Liver (tissue), 3 donors: ENCODE data around the gene AFP.

ENCODE experiments used
- EGR1 ChIP-seq, 2 donors: IDR thresholded peaks; 2 replicates each; pipeline ENCODE4 v1.6.1; 2016 to 2018; ENCODE audit warnings: antibody characterized with exemption in 2 of 2, low read depth in 2 of 2
- HNF4A ChIP-seq, 2 donors: conservative IDR thresholded peaks; 2 replicates each; pipeline ENCODE4 v1.6.1; 2016; ENCODE audit warnings: antibody characterized with exemption in 2 of 2, mild to moderate bottlenecking in 2 of 2
- JUND ChIP-seq, 2 donors: IDR thresholded peaks; 2 replicates each; pipeline ENCODE4 v1.6.1; 2016; ENCODE audit warnings: antibody characterized with exemption in 2 of 2
- RAD21 ChIP-seq, 2 donors: IDR thresholded peaks; 2 replicates each; pipeline ENCODE4 v1.6.1; 2016; ENCODE audit warnings: antibody characterized with exemption in 2 of 2, mild to moderate bottlenecking in 2 of 2
- REST ChIP-seq: IDR thresholded peaks from 2 replicates; pipeline ENCODE4 v1.6.1; 2016; ENCODE audit warnings: antibody characterized with exemption, mild to moderate bottlenecking
- RXRA ChIP-seq, 2 donors: IDR thresholded peaks; 2 replicates each; pipeline ENCODE4 v1.6.1; 2017 to 2018; ENCODE audit warnings: antibody characterized with exemption in 2 of 2, mild to moderate bottlenecking in 1 of 2
- SP1 ChIP-seq: IDR thresholded peaks from 2 replicates; pipeline ENCODE4 v1.6.1; 2018; ENCODE audit warnings: antibody characterized with exemption, mild to moderate bottlenecking
- TAF1 ChIP-seq: conservative IDR thresholded peaks from 2 replicates; pipeline ENCODE4 v1.6.1; 2016; ENCODE audit warnings: antibody characterized with exemption, mild to moderate bottlenecking
- ZBTB33 ChIP-seq: IDR thresholded peaks from 2 replicates; pipeline ENCODE4 v1.6.1; 2016; ENCODE audit warnings: antibody characterized with exemption
- TF ChIP-seq, protein P1 (sequence below): fragments of 150-350 bp; IDR thresholded peaks from 2 replicates; pipeline ENCODE4 v1.5.1; 2017; ENCODE audit warnings: improper control_type of control experiment, low read depth, low read length; ENCODE audit not compliant: missing input control
- TF ChIP-seq, protein P2 (sequence below): IDR thresholded peaks from 2 replicates; pipeline ENCODE4 v1.6.1; 2016; ENCODE audit warnings: antibody characterized with exemption
- TF ChIP-seq, protein P3 (sequence below): IDR thresholded peaks from 2 replicates; pipeline ENCODE4 v1.6.1; 2016; ENCODE audit warnings: antibody characterized with exemption
- donor health status: healthy.
- donor health status: healthy.

DNA sequence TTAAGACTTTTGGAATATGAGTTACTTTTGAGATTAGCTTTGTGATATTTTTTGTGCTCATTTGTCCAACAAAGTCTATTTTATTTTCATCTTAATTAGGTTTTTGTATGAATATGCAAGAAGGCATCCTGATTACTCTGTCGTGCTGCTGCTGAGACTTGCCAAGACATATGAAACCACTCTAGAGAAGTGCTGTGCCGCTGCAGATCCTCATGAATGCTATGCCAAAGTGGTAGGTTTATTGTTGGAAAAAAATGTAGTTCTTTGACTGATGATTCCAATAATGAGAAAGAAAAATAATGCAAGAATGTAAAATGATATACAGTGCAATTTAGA is 21.1 kb upstream of the AFP start:
- TF ChIP-seq, protein P1, sequence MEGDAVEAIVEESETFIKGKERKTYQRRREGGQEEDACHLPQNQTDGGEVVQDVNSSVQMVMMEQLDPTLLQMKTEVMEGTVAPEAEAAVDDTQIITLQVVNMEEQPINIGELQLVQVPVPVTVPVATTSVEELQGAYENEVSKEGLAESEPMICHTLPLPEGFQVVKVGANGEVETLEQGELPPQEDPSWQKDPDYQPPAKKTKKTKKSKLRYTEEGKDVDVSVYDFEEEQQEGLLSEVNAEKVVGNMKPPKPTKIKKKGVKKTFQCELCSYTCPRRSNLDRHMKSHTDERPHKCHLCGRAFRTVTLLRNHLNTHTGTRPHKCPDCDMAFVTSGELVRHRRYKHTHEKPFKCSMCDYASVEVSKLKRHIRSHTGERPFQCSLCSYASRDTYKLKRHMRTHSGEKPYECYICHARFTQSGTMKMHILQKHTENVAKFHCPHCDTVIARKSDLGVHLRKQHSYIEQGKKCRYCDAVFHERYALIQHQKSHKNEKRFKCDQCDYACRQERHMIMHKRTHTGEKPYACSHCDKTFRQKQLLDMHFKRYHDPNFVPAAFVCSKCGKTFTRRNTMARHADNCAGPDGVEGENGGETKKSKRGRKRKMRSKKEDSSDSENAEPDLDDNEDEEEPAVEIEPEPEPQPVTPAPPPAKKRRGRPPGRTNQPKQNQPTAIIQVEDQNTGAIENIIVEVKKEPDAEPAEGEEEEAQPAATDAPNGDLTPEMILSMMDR, result no peak
- TF ChIP-seq, protein P2, sequence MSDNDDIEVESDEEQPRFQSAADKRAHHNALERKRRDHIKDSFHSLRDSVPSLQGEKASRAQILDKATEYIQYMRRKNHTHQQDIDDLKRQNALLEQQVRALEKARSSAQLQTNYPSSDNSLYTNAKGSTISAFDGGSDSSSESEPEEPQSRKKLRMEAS, result no peak
- TF ChIP-seq RAD21 (IDR thresholded peaks at IDR 0.05) (no peak), ZBTB33 (no peak), REST (no peak), SP1 (no peak), EGR1 (IDR thresholded peaks at IDR 0.05; ENCODE audit: low read depth in 2 of 2) (no peak), RXRA (IDR thresholded peaks at IDR 0.05) (no peak), TAF1 (no peak), JUND (IDR thresholded peaks at IDR 0.05) (no peak), HNF4A (conservative IDR thresholded peaks at IDR 0.05) (no peak)
- TF ChIP-seq, protein P3, sequence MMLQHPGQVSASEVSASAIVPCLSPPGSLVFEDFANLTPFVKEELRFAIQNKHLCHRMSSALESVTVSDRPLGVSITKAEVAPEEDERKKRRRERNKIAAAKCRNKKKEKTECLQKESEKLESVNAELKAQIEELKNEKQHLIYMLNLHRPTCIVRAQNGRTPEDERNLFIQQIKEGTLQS, result no peak
